H9 (cell line): ENCODE measurements around the gene ADAMTSL4. TPM values are rescaled to one million over a fixed set of nuclear protein-coding genes. Genes with fewer than 3 reads are reported as not detected.

Experiments used
- DNase-seq: peaks from one replicate; pipeline ENCODE4 v3.0.0-alpha.2; 2017
- H2AFZ ChIP-seq: one replicate; pipeline ENCODE4 v1.6.1; 2013; ENCODE audit warnings: mild to moderate bottlenecking, low read length, control low read depth, moderate library complexity
- H2AK5ac ChIP-seq: 2 replicates; pipeline ENCODE4 v1.6.1; 2013; ENCODE audit warnings: low read length, control low read depth, mixed read lengths; ENCODE audit not compliant: insufficient read length
- H2BK120ac ChIP-seq: one replicate; pipeline ENCODE4 v1.6.1; 2013; ENCODE audit warnings: low read depth, mild to moderate bottlenecking, low read length, control low read depth, inconsistent platforms; ENCODE audit not compliant: poor library complexity, severe bottlenecking
- H2BK12ac ChIP-seq: 2 replicates; pipeline ENCODE4 v1.6.1; 2013; ENCODE audit warnings: low read length, control low read depth, mixed read lengths, low read depth; ENCODE audit not compliant: insufficient read length
- H2BK15ac ChIP-seq: 2 replicates; pipeline ENCODE4 v1.6.1; 2013; ENCODE audit warnings: low read depth, low read length, control low read depth
- H2BK20ac ChIP-seq: one replicate; pipeline ENCODE4 v1.6.1; 2013; ENCODE audit warnings: low read depth, mild to moderate bottlenecking, low read length, control low read depth, inconsistent platforms; ENCODE audit not compliant: poor library complexity, severe bottlenecking
- H2BK5ac ChIP-seq: 2 replicates; pipeline ENCODE4 v1.6.1; 2013; ENCODE audit warnings: low read length, control low read depth, mixed read lengths; ENCODE audit not compliant: insufficient read length
- H3K14ac ChIP-seq: 2 replicates; pipeline ENCODE4 v1.6.1; 2013; ENCODE audit warnings: low read length, control low read depth; ENCODE audit not compliant: insufficient read depth
- H3K18ac ChIP-seq: 2 replicates; pipeline ENCODE4 v1.6.1; 2013; ENCODE audit warnings: low read depth, mild to moderate bottlenecking, mixed read lengths, low read length, control low read depth; ENCODE audit not compliant: insufficient read length
- H3K23ac ChIP-seq: 2 replicates; pipeline ENCODE4 v1.6.1; 2013; ENCODE audit warnings: low read length, control low read depth, mixed read lengths, low read depth; ENCODE audit not compliant: insufficient read length
- H3K23me2 ChIP-seq: 2 replicates; pipeline ENCODE4 v1.6.1; 2013; ENCODE audit warnings: low read depth, mild to moderate bottlenecking, mixed read lengths, low read length, control low read depth; ENCODE audit not compliant: insufficient read length, poor library complexity, severe bottlenecking
- H3K27ac ChIP-seq: 2 replicates; pipeline ENCODE4 v1.5.1; 2013; ENCODE audit warnings: low read length, control low read depth, mixed read lengths, low read depth; ENCODE audit not compliant: insufficient read length
- H3K27me3 ChIP-seq: 2 replicates; pipeline ENCODE4 v1.6.1; 2013; ENCODE audit warnings: low read length, control low read depth, inconsistent platforms; ENCODE audit not compliant: insufficient read depth
- H3K4ac ChIP-seq: 2 replicates; pipeline ENCODE4 v1.6.1; 2013; ENCODE audit warnings: low read depth, mild to moderate bottlenecking, control low read depth, inconsistent platforms, low read length, moderate library complexity
- H3K4me1 ChIP-seq: 2 replicates; pipeline ENCODE4 v1.6.1; 2013; ENCODE audit warnings: low read length, control low read depth, inconsistent platforms; ENCODE audit not compliant: insufficient read depth
- H3K4me2 ChIP-seq: 2 replicates; pipeline ENCODE4 v1.6.1; 2013; ENCODE audit warnings: low read length, control low read depth, mixed read lengths; ENCODE audit not compliant: insufficient read length, insufficient read depth
- H3K56ac ChIP-seq: 2 replicates; pipeline ENCODE4 v1.6.1; 2013; ENCODE audit warnings: low read depth, mild to moderate bottlenecking, mixed read lengths, low read length, control low read depth; ENCODE audit not compliant: insufficient read length
- H3K79me1 ChIP-seq: 2 replicates; pipeline ENCODE4 v1.6.1; 2013; ENCODE audit warnings: low read depth, mild to moderate bottlenecking, moderate library complexity, low read length, control low read depth, inconsistent platforms; ENCODE audit not compliant: insufficient read depth, poor library complexity, severe bottlenecking
- H3K79me2 ChIP-seq: 2 replicates; pipeline ENCODE4 v1.6.1; 2013; ENCODE audit warnings: low read length, control low read depth, inconsistent platforms; ENCODE audit not compliant: insufficient read depth
- H3K9ac ChIP-seq: 2 replicates; pipeline ENCODE4 v1.6.1; 2013; ENCODE audit warnings: low read length, control low read depth, mixed read lengths; ENCODE audit not compliant: insufficient read length; ENCODE audit errors: extremely low read depth
- H3K9me3 ChIP-seq: one replicate; pipeline ENCODE4 v1.6.1; 2013; ENCODE audit warnings: low read depth, low read length, inconsistent platforms; ENCODE audit not compliant: control insufficient read depth
- H3T11ph ChIP-seq: one replicate; pipeline ENCODE4 v1.6.1; 2013; ENCODE audit warnings: mild to moderate bottlenecking, low read length, control low read depth, inconsistent platforms
- H4K20me1 ChIP-seq: one replicate; pipeline ENCODE4 v1.6.1; 2013; ENCODE audit not compliant: control insufficient read depth, insufficient read length, insufficient read depth
- H4K5ac ChIP-seq: 2 replicates; pipeline ENCODE4 v1.6.1; 2013; ENCODE audit warnings: low read depth, mild to moderate bottlenecking, mixed read lengths, low read length, control low read depth; ENCODE audit not compliant: insufficient read length
- H4K8ac ChIP-seq: replicated peaks from 2 replicates; pipeline ENCODE4 v1.6.1; 2013; ENCODE audit warnings: low read length, control low read depth, mixed read lengths, low read depth; ENCODE audit not compliant: insufficient read length
- H4K91ac ChIP-seq: 2 replicates; pipeline ENCODE4 v1.6.1; 2013; ENCODE audit warnings: low read depth, mild to moderate bottlenecking, moderate library complexity, mixed read lengths, low read length, control low read depth; ENCODE audit not compliant: insufficient read length
- H3K27ac Mint-ChIP-seq, 3 experiments: 2 replicates in 2 of 3; 3 replicates in 1 of 3; pipeline ENCODE4 v1.8.0; 2020 to 2021; ENCODE audit warnings: mixed read lengths in 3 of 3, mild to moderate bottlenecking in 1 of 3, moderate library complexity in 1 of 3
- H3K27me3 Mint-ChIP-seq: 2 replicates; pipeline ENCODE4 v1.8.0; 2021; ENCODE audit warnings: low read depth, mild to moderate bottlenecking, moderate library complexity, mixed read lengths
- H3K36me3 Mint-ChIP-seq, 3 experiments: 2 replicates in 2 of 3; 3 replicates in 1 of 3; pipeline ENCODE4 v1.8.0; 2020 to 2021; ENCODE audit warnings: low read depth in 3 of 3, mixed read lengths in 3 of 3; ENCODE audit not compliant: insufficient read depth in 1 of 3
- H3K4me1 Mint-ChIP-seq, 2 experiments: 2 replicates each; pipeline ENCODE4 v1.8.0; 2020; ENCODE audit warnings: mixed read lengths in 2 of 2
- H3K4me3 Mint-ChIP-seq, 2 experiments: 2 replicates in 1 of 2; 3 replicates in 1 of 2; pipeline ENCODE4 v1.8.0; 2020 to 2021; ENCODE audit warnings: mild to moderate bottlenecking in 2 of 2, mixed read lengths in 2 of 2, moderate library complexity in 1 of 2
- H3K9me3 Mint-ChIP-seq, 2 experiments: 2 replicates in 1 of 2; 3 replicates in 1 of 2; pipeline ENCODE4 v1.8.0; 2020; ENCODE audit warnings: mild to moderate bottlenecking in 2 of 2, mixed read lengths in 2 of 2, moderate library complexity in 1 of 2
- WGBS: extraction: QIAGEN DNeasy Blood & Tissue Kit; methylation state at CpG from one replicate; pipeline ENCODE4 v1.1.7; 2013; ENCODE audit warnings: missing lambda C conversion rate, low lambda C conversion rate, mixed read lengths; ENCODE audit not compliant: insufficient read length; ENCODE audit errors: extremely low coverage; 5-methylcytosine and 5-hydroxymethylcytosine counted together
- total RNA-seq: library from RNA; stranded (reverse); gene quantifications from 2 replicates; pipeline ENCODE4 v1.2.1, GENCODE V29; 2021
- TF ChIP-seq, protein P1 (sequence below): fragments of 200-600 bp; sonication (generic); conservative IDR thresholded peaks from 3 replicates; pipeline ENCODE4 v1.8.0; 2021; ENCODE audit warnings: antibody characterized with exemption, mild to moderate bottlenecking

The ADAMTSL4 gene
- total RNA-seq, 1 experiment from 2014 or later, result 6.1 TPM

DNA sequence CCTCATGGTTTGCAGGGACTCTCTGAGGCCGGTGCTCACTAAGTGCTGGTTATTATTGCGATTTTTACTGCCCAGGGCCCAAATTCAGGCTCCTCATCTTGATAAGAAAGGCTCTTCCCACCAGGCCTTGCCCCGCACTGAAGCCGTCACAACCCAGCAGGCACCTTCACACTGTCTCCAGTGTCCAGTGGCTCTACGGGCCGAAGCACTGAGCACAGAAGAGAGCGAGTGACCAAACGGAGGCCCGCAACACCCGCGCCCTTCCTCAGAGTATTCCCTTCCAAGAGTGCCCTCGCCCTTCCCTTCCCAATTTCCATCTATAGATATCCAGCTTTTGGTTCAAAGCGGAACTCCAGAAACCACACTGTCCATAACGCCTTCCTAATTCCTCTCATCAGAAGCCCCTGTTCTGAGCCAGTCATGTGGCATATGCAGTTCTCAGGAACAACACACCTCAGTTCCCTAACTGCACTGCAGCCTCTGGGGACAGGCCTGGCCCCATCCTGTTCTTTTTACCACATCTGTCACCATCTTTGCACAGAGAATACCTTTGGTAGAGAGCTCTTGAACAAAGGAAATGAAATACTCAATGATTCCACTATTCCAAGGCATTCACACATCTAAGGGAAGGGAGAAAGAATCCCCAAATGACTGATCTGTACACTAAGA is 18.6 kb upstream of the ADAMTSL4 start:
- no peak overlapping the region for H2BK12ac ChIP-seq
- H3K9ac ChIP-seq, result no peak overlapping the region
- no peak overlapping the region for H3K14ac ChIP-seq
- Mint-ChIP-seq H3K4me3 (no peak overlapping the region), H3K4me1 (peaks cover 7 to 18% of the 10 kb centered on the region in 2 experiments), H3K27ac (no peak overlapping the region), H3K36me3 (no peaks in the 10 kb centered on the region), H3K27me3 (no peaks in the 10 kb centered on the region; the same call in 1 of the 2 replicates), H3K9me3 (no peaks in the 10 kb centered on the region)
- no peaks in the 10 kb centered on the region for H3K79me2 ChIP-seq
- H3K9me3 ChIP-seq, result no peaks in the 10 kb centered on the region
- H2BK15ac ChIP-seq, result no peak overlapping the region
- no CpG with 5 or more reads among the region's 14 CpGs for WGBS
- no peak for DNase-seq
- H3K4me1 ChIP-seq, result no peaks in the 10 kb centered on the region
- H3K23ac ChIP-seq, result no peak overlapping the region
- H3K27ac ChIP-seq, result no peak overlapping the region
- H3K79me1 ChIP-seq, result no peaks in the 10 kb centered on the region
- no peak overlapping the region for H3K18ac ChIP-seq
- H3K56ac ChIP-seq, result no peak overlapping the region
- no peak overlapping the region for H4K8ac ChIP-seq
- no peak overlapping the region for H3T11ph ChIP-seq
- H3K27me3 ChIP-seq, result no peaks in the 10 kb centered on the region
- H4K20me1 ChIP-seq, result no peaks in the 10 kb centered on the region
- H2BK20ac ChIP-seq, result no peak overlapping the region
- TF ChIP-seq, protein P1, sequence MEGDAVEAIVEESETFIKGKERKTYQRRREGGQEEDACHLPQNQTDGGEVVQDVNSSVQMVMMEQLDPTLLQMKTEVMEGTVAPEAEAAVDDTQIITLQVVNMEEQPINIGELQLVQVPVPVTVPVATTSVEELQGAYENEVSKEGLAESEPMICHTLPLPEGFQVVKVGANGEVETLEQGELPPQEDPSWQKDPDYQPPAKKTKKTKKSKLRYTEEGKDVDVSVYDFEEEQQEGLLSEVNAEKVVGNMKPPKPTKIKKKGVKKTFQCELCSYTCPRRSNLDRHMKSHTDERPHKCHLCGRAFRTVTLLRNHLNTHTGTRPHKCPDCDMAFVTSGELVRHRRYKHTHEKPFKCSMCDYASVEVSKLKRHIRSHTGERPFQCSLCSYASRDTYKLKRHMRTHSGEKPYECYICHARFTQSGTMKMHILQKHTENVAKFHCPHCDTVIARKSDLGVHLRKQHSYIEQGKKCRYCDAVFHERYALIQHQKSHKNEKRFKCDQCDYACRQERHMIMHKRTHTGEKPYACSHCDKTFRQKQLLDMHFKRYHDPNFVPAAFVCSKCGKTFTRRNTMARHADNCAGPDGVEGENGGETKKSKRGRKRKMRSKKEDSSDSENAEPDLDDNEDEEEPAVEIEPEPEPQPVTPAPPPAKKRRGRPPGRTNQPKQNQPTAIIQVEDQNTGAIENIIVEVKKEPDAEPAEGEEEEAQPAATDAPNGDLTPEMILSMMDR, result no peak
- H3K23me2 ChIP-seq, result no peaks in the 10 kb centered on the region
- H2BK5ac ChIP-seq, result no peak overlapping the region
- H4K91ac ChIP-seq, result no peak overlapping the region
- H2BK120ac ChIP-seq, result no peak overlapping the region
- no peak overlapping the region for H4K5ac ChIP-seq
- H3K4ac ChIP-seq, result no peak overlapping the region
- no peak overlapping the region for H2AFZ ChIP-seq
- no peak overlapping the region for H3K4me2 ChIP-seq
- no peak overlapping the region for H2AK5ac ChIP-seq
